ENCODE data around the gene FASTK.
A peak's percentile ranks its signal among the peaks of the same experiment; 100 is the strongest.

Gene FASTK

GRCh38 chr7:151080522-151081169 is at the start of gene FASTK:
Gene FASTK (minus strand): TSS chr7:151080809. CDS start chr7:151080766, 43 bp downstream.
- DNase-seq (ENCODE audit: low read depth in 2 of 2): peak; percentile 67 to 68

GRCh38 chr7:151129960-151130591 is 49.5 kb upstream of the FASTK start:
- no peak for DNase-seq (ENCODE audit: low read depth in 2 of 2)

- no peak for DNase-seq (ENCODE audit: low read depth in 2 of 2)
Observed at GRCh38 chr7:151129117-151129959, 48.7 kb upstream of the FASTK start.

GRCh38 chr7:151128716-151129115 is 48.1 kb upstream of the FASTK start:
- DNase-seq (ENCODE audit: low read depth in 2 of 2): no peak

- DNase-seq (ENCODE audit: low read depth in 2 of 2): no peak
Observed at GRCh38 chr7:151128144-151128543, 47.5 kb upstream of the FASTK start.

- DNase-seq (ENCODE audit: low read depth in 2 of 2): no peak
Observed at GRCh38 chr7:151126491-151127137, 46.0 kb upstream of the FASTK start.

GRCh38 chr7:151125846-151126481 is 45.4 kb upstream of the FASTK start:
- no peak for DNase-seq (ENCODE audit: low read depth in 2 of 2)

- no peak for DNase-seq (ENCODE audit: low read depth in 2 of 2)
Observed at GRCh38 chr7:151125470-151125845, 44.8 kb upstream of the FASTK start.

- no peak for DNase-seq (ENCODE audit: low read depth in 2 of 2)
Observed at GRCh38 chr7:151124899-151125399, 44.3 kb upstream of the FASTK start.

GRCh38 chr7:151124481-151124880 is 43.9 kb upstream of the FASTK start:
- DNase-seq (ENCODE audit: low read depth in 2 of 2): no peak

- DNase-seq (ENCODE audit: low read depth in 2 of 2): peak; percentile 59 to 70
Observed at GRCh38 chr7:151123822-151124464, 43.3 kb upstream of the FASTK start.

GRCh38 chr7:151123158-151123821 is 42.7 kb upstream of the FASTK start:
- no peak for DNase-seq (ENCODE audit: low read depth in 2 of 2)

GRCh38 chr7:151122796-151123157 is 42.2 kb upstream of the FASTK start:
- no peak for DNase-seq (ENCODE audit: low read depth in 2 of 2)

- no peak for DNase-seq (ENCODE audit: low read depth in 2 of 2)
Observed at GRCh38 chr7:151122276-151122675, 41.7 kb upstream of the FASTK start.

- no peak for DNase-seq (ENCODE audit: low read depth in 2 of 2)
Observed at GRCh38 chr7:151121380-151122170, 41.0 kb upstream of the FASTK start.

- DNase-seq (ENCODE audit: low read depth in 2 of 2): no peak
Observed at GRCh38 chr7:151120896-151121295, 40.3 kb upstream of the FASTK start.

GRCh38 chr7:151119902-151120301 is 39.3 kb upstream of the FASTK start:
- DNase-seq (ENCODE audit: low read depth in 2 of 2): no peak

GRCh38 chr7:151119055-151119415 is 38.4 kb upstream of the FASTK start:
- DNase-seq (ENCODE audit: low read depth in 2 of 2): no peak

- no peak for DNase-seq (ENCODE audit: low read depth in 2 of 2)
Observed at GRCh38 chr7:151118108-151119054, 37.8 kb upstream of the FASTK start.

All from stimulated activated CD8-positive, alpha-beta memory T cell treated with anti-CD3 and anti-CD28 coated beads, Interleukin-7, amount 100 ng/mL, for 1 hour (primary cell).